Measurements from ENCODE around the gene FOXD4L1. TPM values are rescaled to one million over a fixed set of nuclear protein-coding genes. Genes with fewer than 3 reads are reported as not detected.
A peak's percentile ranks its signal among the peaks of the same experiment; 100 is the strongest.
"Not testable (repeated sequence)": the region's sequence is repeated elsewhere in the genome, so short reads cannot be mapped to it uniquely, and the experiment has no call there.

The FOXD4L1 gene
- total and polyA plus RNA-seq, 3 experiments from 2014 or later: 0.15 to 0.18 TPM; not detected in 1

- CTCF ChIA-PET; H3K9me3 Mint-ChIP-seq; H3K4me1 ChIP-seq (ENCODE audit: insufficient read depth, low read length); H3K27me3 ChIP-seq (ENCODE audit: insufficient read depth, low read length, poor library complexity, severe bottlenecking); H3K27ac ChIP-seq (ENCODE audit: low read depth, low read length); H3K4me3 ChIP-seq (ENCODE audit: low read length); POLR2A ChIA-PET; H3K9me3 ChIP-seq (ENCODE audit: low read length); DNase-seq; H3K36me3 Mint-ChIP-seq; H3K36me3 ChIP-seq (ENCODE audit: insufficient read depth, low read length): not testable (repeated sequence)
- peak overlapping the region in 4 of 8 donors; percentile 15 to 71 (median 46) for H3K27ac Mint-ChIP-seq
- H3K4me3 Mint-ChIP-seq: peak overlapping the region in 6 of 7 donors; percentile 60 to 74 (median 72)
- H3K4me1 Mint-ChIP-seq: peaks cover 15 to 33% (median 20%) of the 10 kb centered on the region in 3 donors
- peaks cover 34 to 37% of the 10 kb centered on the region in 2 donors for H3K27me3 Mint-ChIP-seq
These were observed 4.0 kb downstream of the FOXD4L1 start for GRCh38 chr2:113502216-113503093.

GRCh38 chr2:113503094-113504042, 4.9 kb downstream of the FOXD4L1 start:
- CTCF ChIA-PET: not testable (repeated sequence)

DNA sequence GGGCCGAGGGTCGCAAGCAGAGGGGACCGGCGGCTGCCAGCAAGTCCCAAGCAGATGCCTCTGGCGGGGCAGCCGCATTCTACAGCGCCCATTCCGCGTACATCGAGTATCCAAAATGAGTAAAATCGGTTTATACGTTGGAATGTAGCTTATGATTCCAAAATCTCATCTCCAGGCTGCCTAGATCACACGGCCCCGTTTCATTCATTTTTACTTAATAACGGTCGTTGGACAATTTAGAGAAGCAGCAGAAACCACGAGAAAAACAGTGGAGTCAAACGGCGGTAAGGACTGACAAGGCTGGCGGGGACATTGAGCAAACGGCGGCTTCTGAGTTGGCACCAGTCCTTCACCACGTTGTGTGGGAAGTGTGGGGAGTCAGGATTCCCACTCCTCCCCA, 5.6 kb downstream of the FOXD4L1 start:
- POLR2A ChIA-PET; DNase-seq; H3K4me3 ChIP-seq (ENCODE audit: low read length); H3K9me3 Mint-ChIP-seq; H3K27me3 ChIP-seq (ENCODE audit: insufficient read depth, low read length, poor library complexity, severe bottlenecking); H3K36me3 ChIP-seq (ENCODE audit: insufficient read depth, low read length); H3K4me1 ChIP-seq (ENCODE audit: insufficient read depth, low read length); CTCF ChIA-PET; H3K36me3 Mint-ChIP-seq; H3K27ac ChIP-seq (ENCODE audit: low read depth, low read length); H3K9me3 ChIP-seq (ENCODE audit: low read length): not testable (repeated sequence)
- H3K27ac Mint-ChIP-seq: peak overlapping the region in 1 of 8 donors; percentile 59
- peaks cover 33 to 40% of the 10 kb centered on the region in 2 donors for H3K27me3 Mint-ChIP-seq
- H3K4me1 Mint-ChIP-seq: peaks cover 15 to 28% (median 17%) of the 10 kb centered on the region in 3 donors
- H3K4me3 Mint-ChIP-seq: peak overlapping the region in 5 of 7 donors; percentile 25 to 77 (median 39)

More at GRCh38 chr2:113503094-113504042, 4.9 kb downstream of the FOXD4L1 start:
- H3K36me3 Mint-ChIP-seq; H3K4me3 ChIP-seq (ENCODE audit: low read length); H3K4me1 ChIP-seq (ENCODE audit: insufficient read depth, low read length); H3K27me3 ChIP-seq (ENCODE audit: insufficient read depth, low read length, poor library complexity, severe bottlenecking); H3K9me3 Mint-ChIP-seq; H3K9me3 ChIP-seq (ENCODE audit: low read length); H3K27ac ChIP-seq (ENCODE audit: low read depth, low read length); POLR2A ChIA-PET; H3K36me3 ChIP-seq (ENCODE audit: insufficient read depth, low read length): not testable (repeated sequence)
- peak overlapping the region in 5 of 7 donors; percentile 57 to 74 (median 73) for H3K4me3 Mint-ChIP-seq
- H3K4me1 Mint-ChIP-seq: peaks cover 15 to 30% (median 17%) of the 10 kb centered on the region in 3 donors
- H3K27me3 Mint-ChIP-seq: peaks cover 36 to 44% of the 10 kb centered on the region in 2 donors
- H3K27ac Mint-ChIP-seq: peak overlapping the region in 2 of 8 donors; percentile 19 to 29
- peak in 4 of 5 donors; percentile 29 to 63 (median 38) for DNase-seq

GRCh38 chr2:113507394-113508140, 9.1 kb downstream of the FOXD4L1 start:
- Mint-ChIP-seq H3K27me3 (peaks cover 25 to 26% of the 10 kb centered on the region in 2 donors), H3K27ac (peak overlapping the region in 1 of 8 donors; percentile 24), H3K4me1 (peaks cover under 1 to 11% (median 3%) of the 10 kb centered on the region in 3 donors)
- H3K36me3 Mint-ChIP-seq; H3K27me3 ChIP-seq (ENCODE audit: insufficient read depth, low read length, poor library complexity, severe bottlenecking); DNase-seq; H3K36me3 ChIP-seq (ENCODE audit: insufficient read depth, low read length); H3K9me3 Mint-ChIP-seq; H3K27ac ChIP-seq (ENCODE audit: low read depth, low read length); H3K4me3 ChIP-seq (ENCODE audit: low read length); CTCF ChIA-PET; H3K4me1 ChIP-seq (ENCODE audit: insufficient read depth, low read length); POLR2A ChIA-PET; H3K4me3 Mint-ChIP-seq; H3K9me3 ChIP-seq (ENCODE audit: low read length): not testable (repeated sequence)

DNA sequence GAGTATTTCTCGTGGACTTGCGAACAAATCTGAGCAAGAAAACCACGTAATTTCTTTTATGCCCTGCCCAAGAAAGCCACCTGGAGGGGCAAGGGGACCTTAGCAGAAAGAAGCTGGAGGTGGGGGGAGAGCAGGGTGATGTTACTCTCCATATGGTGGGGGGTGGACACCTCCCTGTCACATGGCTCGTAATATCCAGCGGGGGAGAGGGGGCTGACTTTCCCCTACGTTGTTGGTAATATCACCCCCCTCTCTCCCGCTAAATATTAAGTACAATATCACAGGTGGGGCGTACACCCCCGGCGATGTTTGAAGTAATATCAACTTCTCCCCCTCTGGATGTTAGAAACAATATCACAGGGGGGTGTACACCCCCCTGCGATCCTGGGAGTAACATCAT, 9.7 kb downstream of the FOXD4L1 start:
- H3K4me1 Mint-ChIP-seq; H3K9me3 Mint-ChIP-seq; H3K27me3 ChIP-seq (ENCODE audit: insufficient read depth, low read length, poor library complexity, severe bottlenecking); H3K4me3 ChIP-seq (ENCODE audit: low read length); CTCF ChIA-PET; H3K27ac ChIP-seq (ENCODE audit: low read depth, low read length); H3K9me3 ChIP-seq (ENCODE audit: low read length); H3K27ac Mint-ChIP-seq; H3K36me3 Mint-ChIP-seq; H3K4me1 ChIP-seq (ENCODE audit: insufficient read depth, low read length); POLR2A ChIA-PET; H3K4me3 Mint-ChIP-seq; H3K36me3 ChIP-seq (ENCODE audit: insufficient read depth, low read length); DNase-seq: not testable (repeated sequence)
- peaks cover 21 to 22% of the 10 kb centered on the region in 2 donors for H3K27me3 Mint-ChIP-seq

DNA sequence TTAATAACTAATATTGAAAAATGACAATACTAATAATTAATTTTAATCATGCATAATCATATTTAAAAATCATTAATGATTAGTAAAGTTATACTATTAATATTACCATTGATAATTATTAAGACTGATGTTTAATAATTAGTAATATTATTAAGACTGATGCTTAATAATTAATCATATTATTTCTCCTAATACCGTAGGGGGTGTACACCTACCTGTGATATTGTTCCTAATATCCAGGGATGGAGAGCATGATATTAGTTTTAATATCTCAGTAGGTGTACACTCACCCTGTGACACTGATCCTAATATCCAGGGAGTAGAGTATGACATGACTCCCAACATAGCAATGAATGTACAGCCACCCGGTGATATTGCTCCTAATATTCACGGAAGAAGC, 12.4 kb downstream of the FOXD4L1 start:
- H3K9me3 Mint-ChIP-seq; POLR2A ChIA-PET; H3K27ac ChIP-seq (ENCODE audit: low read depth, low read length); H3K9me3 ChIP-seq (ENCODE audit: low read length); H3K27ac Mint-ChIP-seq; H3K36me3 ChIP-seq (ENCODE audit: insufficient read depth, low read length); H3K36me3 Mint-ChIP-seq; H3K4me3 Mint-ChIP-seq; H3K27me3 ChIP-seq (ENCODE audit: insufficient read depth, low read length, poor library complexity, severe bottlenecking); H3K4me1 Mint-ChIP-seq; CTCF ChIA-PET; H3K4me1 ChIP-seq (ENCODE audit: insufficient read depth, low read length); H3K4me3 ChIP-seq (ENCODE audit: low read length); DNase-seq: not testable (repeated sequence)
- H3K27me3 Mint-ChIP-seq: peaks cover 14 to 15% of the 10 kb centered on the region in 2 donors

DNA sequence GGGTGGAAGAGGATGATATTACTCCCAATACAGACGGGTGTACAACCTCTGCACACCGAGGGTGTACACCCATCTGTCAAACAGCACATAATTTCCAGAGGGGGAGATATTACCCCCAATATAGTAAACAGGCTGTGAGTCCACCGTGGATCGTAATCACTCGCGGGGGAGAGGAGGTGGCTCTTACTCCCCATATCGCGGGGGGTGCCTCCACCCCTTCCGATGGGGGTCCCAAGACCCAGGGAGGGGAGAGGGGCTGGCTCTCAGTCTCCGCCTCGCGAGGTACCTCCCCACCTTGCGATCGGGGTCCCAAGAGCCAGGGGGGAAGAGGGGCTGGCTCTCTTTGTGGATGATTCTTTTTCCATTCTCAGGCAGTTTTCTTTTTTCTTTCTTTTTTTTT, 13.4 kb downstream of the FOXD4L1 start:
- H3K4me1 Mint-ChIP-seq; DNase-seq; H3K27ac Mint-ChIP-seq; H3K36me3 Mint-ChIP-seq; H3K27me3 ChIP-seq (ENCODE audit: insufficient read depth, low read length, poor library complexity, severe bottlenecking); H3K4me1 ChIP-seq (ENCODE audit: insufficient read depth, low read length); H3K4me3 ChIP-seq (ENCODE audit: low read length); CTCF ChIA-PET; H3K9me3 Mint-ChIP-seq; POLR2A ChIA-PET; H3K4me3 Mint-ChIP-seq; H3K36me3 ChIP-seq (ENCODE audit: insufficient read depth, low read length); H3K9me3 ChIP-seq (ENCODE audit: low read length); H3K27ac ChIP-seq (ENCODE audit: low read depth, low read length): not testable (repeated sequence)
- peaks cover 14 to 15% of the 10 kb centered on the region in 2 donors for H3K27me3 Mint-ChIP-seq

Measured in CD8-positive, alpha-beta memory T cell (primary cell).